Body of pancreas (tissue), 4 donors: ENCODE measurements around the gene LRP3.

ENCODE experiments used
- POLR2A ChIP-seq, 3 donors: fragments of 450-650 bp; IDR thresholded peaks; one replicate each; pipeline ENCODE4 v1.6.1; 2016; ENCODE audit warnings: antibody characterized with exemption in 3 of 3, mild to moderate bottlenecking in 2 of 3
- TF ChIP-seq, protein P1 (sequence below), 7 experiments: fragments of 450-650 bp in 4 of 7; fragments of 200-600 bp in 3 of 7; sonication (generic) in 3 of 7; IDR thresholded peaks; one replicate each; pipeline ENCODE4 v1.5.1; 2016 to 2019; ENCODE audit warnings: antibody characterized with exemption in 7 of 7

- no peak for TF ChIP-seq POLR2A (IDR thresholded peaks at IDR 0.05)
- TF ChIP-seq, protein P1, sequence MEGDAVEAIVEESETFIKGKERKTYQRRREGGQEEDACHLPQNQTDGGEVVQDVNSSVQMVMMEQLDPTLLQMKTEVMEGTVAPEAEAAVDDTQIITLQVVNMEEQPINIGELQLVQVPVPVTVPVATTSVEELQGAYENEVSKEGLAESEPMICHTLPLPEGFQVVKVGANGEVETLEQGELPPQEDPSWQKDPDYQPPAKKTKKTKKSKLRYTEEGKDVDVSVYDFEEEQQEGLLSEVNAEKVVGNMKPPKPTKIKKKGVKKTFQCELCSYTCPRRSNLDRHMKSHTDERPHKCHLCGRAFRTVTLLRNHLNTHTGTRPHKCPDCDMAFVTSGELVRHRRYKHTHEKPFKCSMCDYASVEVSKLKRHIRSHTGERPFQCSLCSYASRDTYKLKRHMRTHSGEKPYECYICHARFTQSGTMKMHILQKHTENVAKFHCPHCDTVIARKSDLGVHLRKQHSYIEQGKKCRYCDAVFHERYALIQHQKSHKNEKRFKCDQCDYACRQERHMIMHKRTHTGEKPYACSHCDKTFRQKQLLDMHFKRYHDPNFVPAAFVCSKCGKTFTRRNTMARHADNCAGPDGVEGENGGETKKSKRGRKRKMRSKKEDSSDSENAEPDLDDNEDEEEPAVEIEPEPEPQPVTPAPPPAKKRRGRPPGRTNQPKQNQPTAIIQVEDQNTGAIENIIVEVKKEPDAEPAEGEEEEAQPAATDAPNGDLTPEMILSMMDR (IDR thresholded peaks at IDR 0.05) = no peak
Observed at GRCh38 chr19:33236696-33237390, 42.7 kb downstream of the LRP3 start.
